ENCODE results near the gene TSSK6.
A peak's percentile ranks its signal among the peaks of the same experiment; 100 is the strongest.

TSSK6 gene

GRCh38 chr19:19504754-19505668 is 10.3 kb downstream of the TSSK6 start:
- no peak for DNase-seq (ENCODE audit: low spot score)

GRCh38 chr19:19502808-19503602 is 12.3 kb downstream of the TSSK6 start:
- DNase-seq (ENCODE audit: low spot score), result no peak

GRCh38 chr19:19502281-19502680 is 13.1 kb downstream of the TSSK6 start:
- no peak for DNase-seq (ENCODE audit: low spot score)

GRCh38 chr19:19501798-19502197 is 13.6 kb downstream of the TSSK6 start:
- DNase-seq (ENCODE audit: low spot score), result no peak

GRCh38 chr19:19500975-19501644 is 14.2 kb downstream of the TSSK6 start:
- no peak for DNase-seq (ENCODE audit: low spot score)

- no peak for DNase-seq (ENCODE audit: low spot score)
Observed at GRCh38 chr19:19499272-19499995, 15.9 kb downstream of the TSSK6 start.

GRCh38 chr19:19498255-19498991 is 16.9 kb downstream of the TSSK6 start:
- DNase-seq (ENCODE audit: low spot score), result no peak

- DNase-seq (ENCODE audit: low spot score), result no peak
Observed at GRCh38 chr19:19495614-19496603, 19.4 kb downstream of the TSSK6 start.

DNA sequence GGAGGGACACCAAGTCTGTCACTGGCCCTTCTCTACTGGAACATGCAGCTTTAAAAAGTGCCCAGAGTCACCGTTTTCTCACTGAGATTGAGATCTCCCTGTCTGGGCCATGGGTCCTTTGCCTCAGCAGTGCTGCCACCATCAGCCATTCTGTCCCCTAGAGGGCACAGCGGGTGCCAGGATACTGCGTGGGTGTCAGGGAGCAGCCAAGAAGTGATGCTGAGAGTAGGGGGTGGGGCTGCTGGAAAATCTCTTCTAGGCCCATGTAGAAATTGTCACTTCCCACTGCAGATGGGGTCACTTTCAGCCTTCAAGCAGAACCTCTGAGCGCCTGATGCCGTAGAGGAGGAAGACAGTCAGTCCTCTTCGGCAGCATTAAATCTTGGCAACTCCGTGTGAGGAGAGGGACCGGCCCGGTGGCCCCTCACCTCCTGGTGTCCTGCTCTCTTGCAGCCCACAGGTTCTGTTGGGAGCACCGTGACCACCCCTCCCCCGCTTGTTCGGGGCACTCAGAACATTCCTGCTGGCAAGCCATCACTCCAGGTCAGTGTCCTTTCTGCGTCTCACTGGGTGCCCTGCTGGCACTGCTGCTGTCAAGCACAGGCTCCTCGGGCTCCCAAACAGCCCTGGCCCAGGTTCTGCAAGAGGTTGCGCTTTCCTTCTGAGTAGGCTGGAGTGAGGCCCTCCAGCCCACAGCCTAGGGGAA is 21.4 kb downstream of the TSSK6 start:
- DNase-seq (ENCODE audit: low spot score), result no peak

GRCh38 chr19:19492026-19492610 is 23.2 kb downstream of the TSSK6 start:
- no peak for DNase-seq (ENCODE audit: low spot score)

DNA sequence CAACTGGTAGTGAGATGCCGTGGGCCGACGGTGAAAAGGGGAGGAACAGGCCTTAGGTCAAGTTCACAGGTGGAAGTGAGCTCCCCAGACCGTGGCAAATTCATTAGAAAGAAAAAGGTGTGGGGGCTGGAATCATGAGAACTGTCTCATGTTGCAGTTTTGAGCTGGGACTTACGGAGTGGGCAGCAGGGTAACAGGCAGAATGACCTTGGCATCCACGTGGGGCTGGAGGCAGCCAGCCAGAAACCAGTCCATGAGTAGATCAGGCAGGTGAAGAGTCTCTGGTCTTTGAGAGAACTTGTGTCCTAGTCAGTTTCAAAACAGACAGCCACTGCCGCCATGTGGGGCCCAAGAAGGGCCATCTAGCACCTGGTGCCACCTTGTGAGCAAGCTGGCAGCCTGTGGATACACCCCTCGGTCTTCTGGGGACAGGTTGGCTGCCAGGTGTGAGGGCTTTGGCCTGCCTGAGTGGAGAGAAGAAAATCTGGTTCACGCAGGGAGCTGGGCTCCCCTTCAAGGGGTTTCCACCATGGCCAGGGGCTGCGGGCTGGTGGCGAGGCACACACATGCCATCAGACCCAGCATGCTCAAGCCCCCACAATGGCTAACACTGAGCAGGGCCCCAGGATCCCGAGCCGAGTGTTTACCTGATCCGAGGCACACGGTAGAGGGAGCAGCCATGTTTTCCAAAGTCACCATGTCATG is 23.9 kb downstream of the TSSK6 start:
- DNase-seq (ENCODE audit: low spot score), result no peak

GRCh38 chr19:19490214-19490968 is 25.0 kb downstream of the TSSK6 start:
- DNase-seq (ENCODE audit: low spot score), result peak; percentile 61

DNA sequence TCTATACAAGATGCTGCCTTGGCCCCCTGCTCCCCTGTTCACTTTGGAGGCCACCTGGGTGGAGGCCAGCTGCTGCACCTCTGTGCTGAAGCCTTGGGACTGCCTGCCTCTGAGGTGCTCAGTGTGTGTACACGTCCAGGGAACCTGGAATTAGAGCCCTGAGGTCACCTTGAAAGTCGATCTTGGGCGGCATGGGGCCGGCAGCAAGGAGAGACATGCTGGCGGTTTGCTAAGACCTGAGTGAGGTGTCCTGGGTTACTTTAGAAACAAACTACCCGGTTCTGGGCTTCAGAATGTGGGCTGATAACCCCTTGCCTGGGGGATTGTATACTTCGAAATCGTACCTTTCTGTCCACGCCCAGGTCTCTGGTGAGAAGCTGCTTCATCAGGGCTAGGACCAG is 25.5 kb downstream of the TSSK6 start:
- DNase-seq (ENCODE audit: low spot score), result no peak

- DNase-seq (ENCODE audit: low spot score), result no peak
Observed at GRCh38 chr19:19488875-19489690, 26.3 kb downstream of the TSSK6 start.

DNA sequence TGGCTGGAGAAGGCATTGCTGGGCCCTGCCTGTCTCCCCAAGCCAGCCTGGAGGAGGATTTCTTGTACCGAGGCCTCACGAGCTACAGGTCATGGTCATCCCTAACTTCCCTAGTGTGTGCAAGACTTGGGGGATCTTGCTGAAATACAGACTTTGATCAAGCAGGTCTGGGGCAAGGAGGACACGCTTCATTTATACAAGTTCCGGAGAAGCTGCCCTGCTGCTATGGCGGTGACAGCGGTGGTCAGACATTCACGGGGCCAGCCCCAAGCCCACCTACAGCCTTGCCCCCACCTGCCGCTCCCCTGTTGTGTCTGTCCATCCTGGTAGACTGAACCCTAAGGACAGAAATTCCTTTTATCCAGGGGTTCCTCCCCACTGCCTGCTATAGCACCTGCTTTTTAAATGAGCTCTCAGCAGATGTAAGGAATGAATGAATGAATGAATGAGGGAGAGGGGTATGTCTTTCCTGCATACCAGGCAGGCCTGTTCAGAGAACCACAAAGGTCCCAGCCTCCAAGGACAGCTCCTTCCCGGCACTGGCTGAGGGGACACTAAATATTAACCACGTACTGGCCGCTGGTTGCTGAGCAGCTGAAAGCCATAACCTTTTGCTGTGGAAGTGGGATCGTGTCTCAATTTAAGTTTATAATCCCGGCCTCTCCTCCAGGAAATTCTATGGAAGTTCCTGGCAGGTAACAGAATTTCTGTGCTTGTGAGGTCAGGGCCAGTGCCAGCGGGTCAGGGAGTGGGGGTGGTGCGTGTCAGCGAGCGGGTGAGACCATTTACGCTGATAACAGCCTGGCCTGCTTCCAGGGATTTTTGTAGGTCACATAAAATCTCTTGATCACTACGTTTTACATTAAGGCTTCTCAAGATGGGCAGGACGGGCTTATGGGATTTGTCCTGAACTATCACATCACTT is 27.1 kb downstream of the TSSK6 start:
- no peak for DNase-seq (ENCODE audit: low spot score)

Measured in LoVo (cell line).